HCT116 (cell line): ENCODE data around the gene LRRC34.

Experiments
- CTCF ChIP-seq, 3 experiments: fragments of 200-600 bp in 1 of 3; sonication (generic) in 1 of 3; IDR thresholded peaks in 2 of 3; conservative IDR thresholded peaks in 1 of 3; 2 replicates each; pipeline ENCODE4 v1.5.1; 2012 to 2017; ENCODE audit warnings: low read depth in 2 of 3, low read length in 2 of 3, antibody characterized with exemption in 1 of 3, borderline replicate concordance in 1 of 3, control low read depth in 1 of 3, mild to moderate bottlenecking in 1 of 3, mixed read lengths in 1 of 3, mixed run types in 1 of 3, moderate library complexity in 1 of 3; ENCODE audit not compliant: insufficient read depth in 1 of 3
- POLR2A ChIP-seq: IDR thresholded peaks from 2 replicates; pipeline ENCODE4 v1.7.0; 2011; ENCODE audit warnings: borderline replicate concordance; ENCODE audit not compliant: insufficient read depth, insufficient read length; ENCODE audit errors: extremely low read depth
- POLR2AphosphoS5 ChIP-seq: IDR thresholded peaks from 2 replicates; pipeline ENCODE4 v1.6.1; 2011; ENCODE audit warnings: mild to moderate bottlenecking, low read depth, low read length, moderate library complexity
- SP1 ChIP-seq: IDR thresholded peaks from 2 replicates; pipeline ENCODE4 v1.6.1; 2012; ENCODE audit warnings: low read depth
- SRF ChIP-seq: IDR thresholded peaks from 2 replicates; pipeline ENCODE4 v1.6.1; 2012; ENCODE audit warnings: low read depth

GRCh38 chr3:169822540-169822939, 9.8 kb upstream of the LRRC34 start:
- TF ChIP-seq SRF (no peak), CTCF (IDR thresholded peaks at IDR 0.05 in 2 of 3, conservative IDR thresholded peaks at IDR 0.05 in 1 of 3; ENCODE audit: borderline replicate concordance in 1 of 3, insufficient read depth in 1 of 3, low read depth in 2 of 3, low read length in 2 of 3) (no peak), POLR2A (no peak), POLR2AphosphoS5 (no peak), SP1 (no peak)
